AG09319 (cell line): ENCODE results near the gene WNT2B.

ENCODE experiments used
- DNase-seq: peaks from one replicate; pipeline ENCODE4 v3.0.0-alpha.2; 2010; ENCODE audit warnings: low read depth; ENCODE audit errors: extremely low read depth
- CTCF ChIP-seq: IDR thresholded peaks from 2 replicates; pipeline ENCODE4 v1.5.1; 2011; ENCODE audit warnings: low read depth, mild to moderate bottlenecking, inconsistent platforms, low read length, moderate library complexity

The WNT2B gene

GRCh38 chr1:112575154-112575804, 66.5 kb downstream of the WNT2B start:
- peak; percentile 58 for DNase-seq
- no peak for TF ChIP-seq CTCF

GRCh38 chr1:112576240-112576639, 67.5 kb downstream of the WNT2B start:
- DNase-seq = no peak
- TF ChIP-seq CTCF = no peak
